Hematopoietic multipotent progenitor cell treated with erythropoietin and hydrocortisone succinate and interleukin-3 and kit ligand, for 17 days (in vitro differentiated cells): ENCODE data around the gene CYP2A7.
"Not testable (repeated sequence)": the region's sequence is repeated elsewhere in the genome, so short reads cannot be mapped to it uniquely, and the experiment has no call there.

Experiments used
- DNase-seq: peaks from one replicate; pipeline ENCODE4 v3.0.0-alpha.2; 2015; ENCODE audit warnings: low spot score

The CYP2A7 gene

GRCh38 chr19:40842997-40843652, 38.9 kb downstream of the CYP2A7 start:
- not testable (repeated sequence) for DNase-seq

GRCh38 chr19:40842012-40842411, 40.0 kb downstream of the CYP2A7 start:
- not testable (repeated sequence) for DNase-seq

- not testable (repeated sequence) for DNase-seq
These were observed 43.6 kb downstream of the CYP2A7 start for GRCh38 chr19:40838477-40838876.

- DNase-seq, result no peak
These were observed 45.1 kb downstream of the CYP2A7 start for GRCh38 chr19:40836754-40837429.

- DNase-seq, result not testable (repeated sequence)
These were observed 48.1 kb downstream of the CYP2A7 start for GRCh38 chr19:40833728-40834533.

GRCh38 chr19:40832431-40832790, 49.6 kb downstream of the CYP2A7 start:
- DNase-seq, result not testable (repeated sequence)

GRCh38 chr19:40831502-40832430, 50.3 kb downstream of the CYP2A7 start:
- no peak for DNase-seq

GRCh38 chr19:40830741-40831140, 51.3 kb downstream of the CYP2A7 start:
- DNase-seq, result not testable (repeated sequence)

GRCh38 chr19:40829205-40829604, 52.8 kb downstream of the CYP2A7 start:
- DNase-seq, result no peak

- DNase-seq, result no peak
These were observed 54.4 kb downstream of the CYP2A7 start for GRCh38 chr19:40827386-40828247.

- not testable (repeated sequence) for DNase-seq
These were observed 55.2 kb downstream of the CYP2A7 start for GRCh38 chr19:40826699-40827385.

GRCh38 chr19:40826312-40826698, 55.7 kb downstream of the CYP2A7 start:
- not testable (repeated sequence) for DNase-seq

GRCh38 chr19:40825460-40826095, 56.5 kb downstream of the CYP2A7 start:
- not testable (repeated sequence) for DNase-seq
